Smooth muscle cell (in vitro differentiated cells): ENCODE results near the gene CDHR2. TPM values are rescaled to one million over a fixed set of nuclear protein-coding genes. Genes with fewer than 3 reads are reported as not detected.

Experiments
- DNase-seq: peaks from one replicate; lab custom pipeline; 2025; ENCODE audit not compliant: unreplicated experiment; lab: John Stamatoyannopoulos, UW
- H2AFZ ChIP-seq: fragments of 200-600 bp; sonication (generic); 2 replicates; pipeline ENCODE4 v1.6.0; 2016; ENCODE audit warnings: antibody characterized with exemption, low read depth, mild to moderate bottlenecking
- H3F3A ChIP-seq: fragments of 200-600 bp; sonication (generic); 2 replicates; pipeline ENCODE4 v1.6.0; 2017; ENCODE audit warnings: antibody characterized with exemption, low read depth
- H3K27ac ChIP-seq: fragments of 200-600 bp; sonication (generic); 2 replicates; pipeline ENCODE4 v1.5.1; 2016; ENCODE audit warnings: low read depth, mild to moderate bottlenecking
- H3K27me3 ChIP-seq: fragments of 200-600 bp; sonication (generic); 2 replicates; pipeline ENCODE4 v1.6.1; 2016; ENCODE audit warnings: low read depth, mild to moderate bottlenecking
- H3K36me3 ChIP-seq: fragments of 200-600 bp; sonication (generic); 2 replicates; pipeline ENCODE4 v1.5.1; 2016; ENCODE audit warnings: low read depth
- H3K4me1 ChIP-seq: fragments of 200-600 bp; sonication (generic); 2 replicates; pipeline ENCODE4 v1.5.1; 2016; ENCODE audit warnings: low read depth
- H3K4me2 ChIP-seq: fragments of 200-600 bp; sonication (generic); 2 replicates; pipeline ENCODE4 v1.6.0; 2016; ENCODE audit warnings: mild to moderate bottlenecking
- H3K4me3 ChIP-seq: fragments of 200-600 bp; sonication (generic); 2 replicates; pipeline ENCODE4 v1.5.1; 2016; ENCODE audit warnings: mild to moderate bottlenecking
- H3K79me2 ChIP-seq: fragments of 200-600 bp; sonication (generic); 2 replicates; pipeline ENCODE4 v1.6.0; 2016; ENCODE audit warnings: low read depth, mild to moderate bottlenecking
- H3K9ac ChIP-seq: fragments of 200-600 bp; sonication (generic); 2 replicates; pipeline ENCODE4 v1.6.0; 2016; ENCODE audit warnings: low read depth
- H3K9me3 ChIP-seq: fragments of 200-600 bp; sonication (generic); replicated peaks from 2 replicates; pipeline ENCODE4 v1.5.1; 2016; ENCODE audit warnings: low read depth
- H4K20me1 ChIP-seq: fragments of 200-600 bp; sonication (generic); 2 replicates; pipeline ENCODE4 v1.6.0; 2016; ENCODE audit warnings: low read depth
- CTCF ChIP-seq: fragments of 200-600 bp; sonication (generic); IDR thresholded peaks from 2 replicates; pipeline ENCODE4 v1.5.1; 2017; ENCODE audit warnings: borderline replicate concordance, mild to moderate bottlenecking, antibody characterized with exemption; ENCODE audit not compliant: insufficient read depth, poor library complexity, severe bottlenecking
- WGBS: methylation state at CpG from one replicate; pipeline ENCODE4 v1.1.7; 2016; ENCODE audit warnings: low lambda C conversion rate; 5-methylcytosine and 5-hydroxymethylcytosine counted together
- polyA plus RNA-seq: library from polyadenylated mRNA; unstranded; fragments of >200 nt; fragmentation: Nextera tagmentation; extraction: Ambion mirVana; gene quantifications from 2 replicates; pipeline ENCODE4 v1.2.1, GENCODE V29; 2016
- total RNA-seq: library from RNA; depleted of rRNA; stranded (reverse); fragments of >200 nt; gene quantifications from 2 replicates; pipeline ENCODE4 v1.2.3, GENCODE V29; 2014

CDHR2 gene
- total and polyA plus RNA-seq, 2 experiments from 2014 or later, result 0.13 TPM; not detected in 1

GRCh38 chr5:176630681-176631222, 81.6 kb downstream of the CDHR2 start:
- H3K79me2 ChIP-seq, result no peaks in the 10 kb centered on the region
- H3K36me3 ChIP-seq, result no peaks in the 10 kb centered on the region
- H2AFZ ChIP-seq, result peak overlapping the region; percentile 3
- H3F3A ChIP-seq, result no peaks in the 10 kb centered on the region
- no peak for TF ChIP-seq CTCF
- peak overlapping the region; percentile 85 for H3K4me2 ChIP-seq
- H4K20me1 ChIP-seq, result no peaks in the 10 kb centered on the region
- H3K9me3 ChIP-seq, result no peaks in the 10 kb centered on the region
- peak overlapping the region; percentile 50 for H3K4me3 ChIP-seq
- 17% methylated on average over 20 of the region's 20 CpGs for WGBS
- peaks cover 81% of the 10 kb centered on the region for H3K27me3 ChIP-seq
- H3K27ac ChIP-seq, result no peak overlapping the region
- no peak for DNase-seq
- H3K4me1 ChIP-seq, result peaks cover 11% of the 10 kb centered on the region
- no peak overlapping the region for H3K9ac ChIP-seq

- WGBS, result 87% methylated on average over 7 of the region's 7 CpGs
- H3K4me2 ChIP-seq, result no peak overlapping the region
- peaks cover 75% of the 10 kb centered on the region for H3K27me3 ChIP-seq
Observed at GRCh38 chr5:176631383-176632200, 82.5 kb downstream of the CDHR2 start.

GRCh38 chr5:176632745-176633144, 83.6 kb downstream of the CDHR2 start:
- DNase-seq, result no peak
- no peak overlapping the region for H3K4me2 ChIP-seq
- H3K9ac ChIP-seq, result no peak overlapping the region
- no peak for TF ChIP-seq CTCF
- H3K4me3 ChIP-seq, result no peak overlapping the region
- H3K27ac ChIP-seq, result no peak overlapping the region
- no peaks in the 10 kb centered on the region for H3K36me3 ChIP-seq
- WGBS, result 88% methylated on average over 2 of the region's 2 CpGs
- no peaks in the 10 kb centered on the region for H4K20me1 ChIP-seq
- no peaks in the 10 kb centered on the region for H3F3A ChIP-seq
- H3K79me2 ChIP-seq, result no peaks in the 10 kb centered on the region
- H3K4me1 ChIP-seq, result peaks cover 11% of the 10 kb centered on the region
- H3K27me3 ChIP-seq, result peaks cover 63% of the 10 kb centered on the region
- no peaks in the 10 kb centered on the region for H3K9me3 ChIP-seq
- no peak overlapping the region for H2AFZ ChIP-seq

More at GRCh38 chr5:176631383-176632200, 82.5 kb downstream of the CDHR2 start:
- no peak overlapping the region for H3K27ac ChIP-seq
- H3K79me2 ChIP-seq, result no peaks in the 10 kb centered on the region
- no peak overlapping the region for H3K4me3 ChIP-seq
- no peaks in the 10 kb centered on the region for H4K20me1 ChIP-seq
- no peaks in the 10 kb centered on the region for H3K36me3 ChIP-seq
- no peaks in the 10 kb centered on the region for H3F3A ChIP-seq
- no peaks in the 10 kb centered on the region for H3K9me3 ChIP-seq
- H3K4me1 ChIP-seq, result peaks cover 11% of the 10 kb centered on the region
- no peak for DNase-seq
- TF ChIP-seq CTCF, result no peak
- no peak overlapping the region for H2AFZ ChIP-seq
- H3K9ac ChIP-seq, result no peak overlapping the region
